ENCODE measurements around the gene CHORDC1.

DNA sequence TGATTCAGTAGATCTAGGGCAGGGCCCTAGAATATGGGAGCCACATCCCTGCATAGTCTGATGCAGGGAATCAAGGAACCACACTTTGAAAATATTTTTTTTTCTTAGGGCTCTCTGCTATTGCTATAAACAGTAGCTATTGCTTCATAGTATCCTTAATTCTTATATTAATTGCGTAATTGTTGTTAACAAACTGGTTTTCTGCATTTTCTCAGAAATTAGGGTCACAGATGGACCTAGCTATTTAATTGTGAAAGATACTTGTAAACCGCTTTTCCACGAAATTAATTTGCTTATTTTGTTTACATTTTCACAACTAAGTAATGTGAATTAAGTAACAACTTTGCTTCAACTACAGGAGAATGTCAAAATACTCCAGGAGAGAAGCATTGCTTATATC is 54.3 kb downstream of the CHORDC1 start:
- no peak for TF ChIP-seq POLR2A (IDR thresholded peaks at IDR 0.05)
- TF ChIP-seq, protein P1, sequence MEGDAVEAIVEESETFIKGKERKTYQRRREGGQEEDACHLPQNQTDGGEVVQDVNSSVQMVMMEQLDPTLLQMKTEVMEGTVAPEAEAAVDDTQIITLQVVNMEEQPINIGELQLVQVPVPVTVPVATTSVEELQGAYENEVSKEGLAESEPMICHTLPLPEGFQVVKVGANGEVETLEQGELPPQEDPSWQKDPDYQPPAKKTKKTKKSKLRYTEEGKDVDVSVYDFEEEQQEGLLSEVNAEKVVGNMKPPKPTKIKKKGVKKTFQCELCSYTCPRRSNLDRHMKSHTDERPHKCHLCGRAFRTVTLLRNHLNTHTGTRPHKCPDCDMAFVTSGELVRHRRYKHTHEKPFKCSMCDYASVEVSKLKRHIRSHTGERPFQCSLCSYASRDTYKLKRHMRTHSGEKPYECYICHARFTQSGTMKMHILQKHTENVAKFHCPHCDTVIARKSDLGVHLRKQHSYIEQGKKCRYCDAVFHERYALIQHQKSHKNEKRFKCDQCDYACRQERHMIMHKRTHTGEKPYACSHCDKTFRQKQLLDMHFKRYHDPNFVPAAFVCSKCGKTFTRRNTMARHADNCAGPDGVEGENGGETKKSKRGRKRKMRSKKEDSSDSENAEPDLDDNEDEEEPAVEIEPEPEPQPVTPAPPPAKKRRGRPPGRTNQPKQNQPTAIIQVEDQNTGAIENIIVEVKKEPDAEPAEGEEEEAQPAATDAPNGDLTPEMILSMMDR (IDR thresholded peaks at IDR 0.05): no peak
